ENCODE measurements around the gene ZKSCAN2.

The ZKSCAN2 gene

DNA sequence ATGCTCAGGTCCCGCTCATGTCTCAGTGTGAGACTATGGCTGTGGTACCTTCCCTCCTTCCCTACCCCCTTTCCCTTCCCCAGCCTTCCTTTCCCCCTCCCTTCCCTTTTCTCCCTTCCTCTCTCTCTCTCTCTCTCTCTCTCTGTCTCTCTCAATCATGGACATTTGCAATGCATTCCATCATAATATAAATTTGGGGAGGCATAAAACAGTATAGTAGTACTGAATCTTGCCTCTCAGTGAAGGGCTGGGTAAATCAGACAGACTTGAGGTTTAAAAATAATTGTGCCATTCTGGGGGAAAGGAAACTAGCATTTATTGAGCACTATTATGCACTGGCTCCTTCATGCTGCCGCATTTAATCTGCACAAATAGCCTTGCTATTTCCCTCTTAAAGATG, 4.3 kb downstream of the ZKSCAN2 start:
- TF ChIP-seq, protein P1, sequence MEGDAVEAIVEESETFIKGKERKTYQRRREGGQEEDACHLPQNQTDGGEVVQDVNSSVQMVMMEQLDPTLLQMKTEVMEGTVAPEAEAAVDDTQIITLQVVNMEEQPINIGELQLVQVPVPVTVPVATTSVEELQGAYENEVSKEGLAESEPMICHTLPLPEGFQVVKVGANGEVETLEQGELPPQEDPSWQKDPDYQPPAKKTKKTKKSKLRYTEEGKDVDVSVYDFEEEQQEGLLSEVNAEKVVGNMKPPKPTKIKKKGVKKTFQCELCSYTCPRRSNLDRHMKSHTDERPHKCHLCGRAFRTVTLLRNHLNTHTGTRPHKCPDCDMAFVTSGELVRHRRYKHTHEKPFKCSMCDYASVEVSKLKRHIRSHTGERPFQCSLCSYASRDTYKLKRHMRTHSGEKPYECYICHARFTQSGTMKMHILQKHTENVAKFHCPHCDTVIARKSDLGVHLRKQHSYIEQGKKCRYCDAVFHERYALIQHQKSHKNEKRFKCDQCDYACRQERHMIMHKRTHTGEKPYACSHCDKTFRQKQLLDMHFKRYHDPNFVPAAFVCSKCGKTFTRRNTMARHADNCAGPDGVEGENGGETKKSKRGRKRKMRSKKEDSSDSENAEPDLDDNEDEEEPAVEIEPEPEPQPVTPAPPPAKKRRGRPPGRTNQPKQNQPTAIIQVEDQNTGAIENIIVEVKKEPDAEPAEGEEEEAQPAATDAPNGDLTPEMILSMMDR (conservative IDR thresholded peaks at IDR 0.05; ENCODE audit: low read depth, low read length), result no peak
- H3K36me3 ChIP-seq (ENCODE audit: insufficient read depth), result no peaks in the 10 kb centered on the region
- no peak overlapping the region for H3K27ac ChIP-seq
- H3K4me1 ChIP-seq (ENCODE audit: low read depth, poor library complexity, severe bottlenecking), result peaks cover 16% of the 10 kb centered on the region
- no peak overlapping the region for H3K4me3 ChIP-seq (IDR thresholded peaks at IDR 0.05; ENCODE audit: insufficient read depth, low read depth, low read length)
- no peaks in the 10 kb centered on the region for H3K27me3 ChIP-seq (ENCODE audit: insufficient read depth, low read depth)
- H3K79me2 ChIP-seq (ENCODE audit: insufficient read depth, low read depth), result 0 out of 2 replicates have a peak, but pooled peaks cover 2% of the 10 kb centered on the region
- H3K9ac ChIP-seq, result no peak overlapping the region
- no peaks in the 10 kb centered on the region for H4K20me1 ChIP-seq (ENCODE audit: insufficient read depth)
- no peak overlapping the region for H3K4me2 ChIP-seq
- no peak overlapping the region for H2AFZ ChIP-seq (ENCODE audit: low read depth)

DNA sequence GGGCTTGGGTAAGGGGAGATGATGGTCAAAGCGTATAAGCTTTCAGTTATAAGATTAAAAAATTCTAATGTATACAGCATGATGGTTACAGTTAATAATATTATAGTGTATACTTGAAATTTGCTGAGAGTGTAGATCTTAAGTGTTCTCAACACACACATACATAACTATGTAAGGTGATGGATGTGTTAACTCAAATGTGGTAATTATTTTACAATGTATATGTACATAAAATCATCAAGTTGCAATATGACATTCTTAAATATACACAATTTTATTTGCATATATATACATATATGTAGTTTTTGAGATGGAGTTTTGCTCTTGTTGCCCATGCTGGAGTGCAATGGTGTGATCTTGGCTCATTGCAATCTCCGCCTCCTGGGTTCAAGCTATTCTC, 7.2 kb downstream of the ZKSCAN2 start:
- TF ChIP-seq, protein P1 (conservative IDR thresholded peaks at IDR 0.05; ENCODE audit: low read depth, low read length), result no peak
- H3K4me1 ChIP-seq (ENCODE audit: low read depth, poor library complexity, severe bottlenecking), result peaks cover under 1% of the 10 kb centered on the region
- no peaks in the 10 kb centered on the region for H3K27me3 ChIP-seq (ENCODE audit: insufficient read depth, low read depth)
- H3K4me2 ChIP-seq, result no peak overlapping the region
- H3K27ac ChIP-seq, result no peak overlapping the region
- no peak overlapping the region for H3K4me3 ChIP-seq (IDR thresholded peaks at IDR 0.05; ENCODE audit: insufficient read depth, low read depth, low read length)
- H3K36me3 ChIP-seq (ENCODE audit: insufficient read depth), result no peaks in the 10 kb centered on the region
- H2AFZ ChIP-seq (ENCODE audit: low read depth), result no peak overlapping the region
- no peaks in the 10 kb centered on the region for H4K20me1 ChIP-seq (ENCODE audit: insufficient read depth)
- H3K79me2 ChIP-seq (ENCODE audit: insufficient read depth, low read depth), result no peaks in the 10 kb centered on the region
- H3K9ac ChIP-seq, result no peak overlapping the region

DNA sequence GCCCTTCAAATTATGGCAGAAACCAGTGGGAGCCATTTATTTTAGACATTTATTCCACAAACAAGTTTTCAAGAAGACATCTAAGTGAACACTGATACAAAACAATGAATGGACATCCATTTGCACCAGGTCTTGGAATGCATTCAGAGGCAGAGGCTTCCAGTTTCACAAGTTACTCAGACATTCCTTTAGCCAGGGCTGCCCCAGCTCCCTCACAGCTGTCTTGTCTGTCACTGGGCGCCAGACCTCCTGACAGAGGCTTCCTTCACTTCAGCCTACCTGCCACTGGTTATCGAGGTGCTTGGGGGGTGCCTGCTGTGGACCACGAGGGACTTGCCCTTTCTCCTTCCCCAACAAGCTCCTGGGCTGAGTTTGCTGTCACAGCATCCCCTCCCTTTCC, 21.7 kb downstream of the ZKSCAN2 start:
- TF ChIP-seq, protein P1 (conservative IDR thresholded peaks at IDR 0.05; ENCODE audit: low read depth, low read length), result no peak

DNA sequence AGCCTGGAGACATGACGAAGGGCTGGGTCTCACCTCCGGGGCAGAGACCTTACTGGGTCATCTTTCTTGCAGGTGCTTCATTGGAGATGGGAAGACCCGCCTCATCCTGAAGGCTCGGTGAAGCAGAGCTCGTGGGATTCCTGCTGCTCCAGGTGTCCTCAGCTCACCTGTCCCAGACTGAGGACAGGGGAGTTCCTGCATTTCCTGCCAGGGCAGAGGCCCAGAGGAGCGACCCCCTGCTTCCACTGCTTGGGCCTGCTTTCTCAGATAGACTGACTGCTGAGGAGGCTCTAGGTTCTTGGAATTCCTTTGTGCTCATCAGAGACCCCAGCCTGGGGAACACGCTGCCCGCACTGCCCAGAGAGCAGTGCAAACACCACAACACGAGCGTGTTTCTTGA, 29.3 kb downstream of the ZKSCAN2 start:
- H3K4me2 ChIP-seq, result no peak overlapping the region
- no peak overlapping the region for H3K4me3 ChIP-seq (IDR thresholded peaks at IDR 0.05; ENCODE audit: insufficient read depth, low read depth, low read length)
- peaks cover 3% of the 10 kb centered on the region for H3K4me1 ChIP-seq (ENCODE audit: low read depth, poor library complexity, severe bottlenecking)
- no peak overlapping the region for H3K27ac ChIP-seq
- H3K79me2 ChIP-seq (ENCODE audit: insufficient read depth, low read depth), result no peaks in the 10 kb centered on the region
- H2AFZ ChIP-seq (ENCODE audit: low read depth), result no peak overlapping the region
- H4K20me1 ChIP-seq (ENCODE audit: insufficient read depth), result no peaks in the 10 kb centered on the region
- no peaks in the 10 kb centered on the region for H3K36me3 ChIP-seq (ENCODE audit: insufficient read depth)
- TF ChIP-seq, protein P1 (conservative IDR thresholded peaks at IDR 0.05; ENCODE audit: low read depth, low read length), result no peak
- H3K27me3 ChIP-seq (ENCODE audit: insufficient read depth, low read depth), result no peaks in the 10 kb centered on the region
- no peak overlapping the region for H3K9ac ChIP-seq

More for the DNA sequence above, 21.7 kb downstream of the ZKSCAN2 start:
- H3K4me2 ChIP-seq, result no peak overlapping the region
- H3K4me1 ChIP-seq (ENCODE audit: low read depth, poor library complexity, severe bottlenecking), result no peaks in the 10 kb centered on the region
- no peak overlapping the region for H3K27ac ChIP-seq
- H3K9ac ChIP-seq, result no peak overlapping the region
- no peaks in the 10 kb centered on the region for H4K20me1 ChIP-seq (ENCODE audit: insufficient read depth)
- H3K4me3 ChIP-seq (IDR thresholded peaks at IDR 0.05; ENCODE audit: insufficient read depth, low read depth, low read length), result no peak overlapping the region
- H3K79me2 ChIP-seq (ENCODE audit: insufficient read depth, low read depth), result no peaks in the 10 kb centered on the region
- H3K36me3 ChIP-seq (ENCODE audit: insufficient read depth), result no peaks in the 10 kb centered on the region
- H3K27me3 ChIP-seq (ENCODE audit: insufficient read depth, low read depth), result no peaks in the 10 kb centered on the region
- H2AFZ ChIP-seq (ENCODE audit: low read depth), result no peak overlapping the region

Measured in KMS-11 (cell line).